Limb (tissue), 2 donors: ENCODE measurements around the gene CELSR1.

Experiments
- DNase-seq, 2 donors: peaks; one replicate each; pipeline ENCODE4 v3.0.0-alpha.2; 2016; ENCODE audit errors: extremely low spot score in 2 of 2

Gene CELSR1

GRCh38 chr22:46444390-46444854 lies 93.0 kb downstream of the CELSR1 start:
- DNase-seq = no peak

GRCh38 chr22:46443850-46444389 lies 93.5 kb downstream of the CELSR1 start:
- no peak for DNase-seq

- no peak for DNase-seq
Measured at GRCh38 chr22:46442217-46442853, 95.1 kb downstream of the CELSR1 start.

- DNase-seq = no peak
Measured at GRCh38 chr22:46439576-46440465, 97.6 kb downstream of the CELSR1 start.

GRCh38 chr22:46439111-46439510 lies 98.3 kb downstream of the CELSR1 start:
- DNase-seq = no peak

- DNase-seq = no peak
Measured at GRCh38 chr22:46437671-46438440, 99.6 kb downstream of the CELSR1 start.

- no peak for DNase-seq
Measured at GRCh38 chr22:46436595-46437175, 100.7 kb downstream of the CELSR1 start.

GRCh38 chr22:46433318-46433717 lies 104.1 kb downstream of the CELSR1 start:
- DNase-seq = no peak

- no peak for DNase-seq
Measured at GRCh38 chr22:46432164-46433068, 105.0 kb downstream of the CELSR1 start.

- no peak for DNase-seq
Measured at GRCh38 chr22:46430961-46431838, 106.2 kb downstream of the CELSR1 start.

GRCh38 chr22:46429325-46429853 lies 108.0 kb downstream of the CELSR1 start:
- DNase-seq = no peak

GRCh38 chr22:46428602-46429324 lies 108.7 kb downstream of the CELSR1 start:
- no peak for DNase-seq

- DNase-seq = no peak
Measured at GRCh38 chr22:46428171-46428570, 109.2 kb downstream of the CELSR1 start.

GRCh38 chr22:46425016-46425415 lies 112.4 kb downstream of the CELSR1 start:
- no peak for DNase-seq

- no peak for DNase-seq
Measured at GRCh38 chr22:46424496-46424895, 112.9 kb downstream of the CELSR1 start.

- DNase-seq = no peak
Measured at GRCh38 chr22:46422896-46423295, 114.5 kb downstream of the CELSR1 start.

GRCh38 chr22:46421267-46421666 lies 116.2 kb downstream of the CELSR1 start:
- no peak for DNase-seq
